NT2/D1 (cell line): Measurements from ENCODE around the gene MAT2A.

ENCODE experiments used
- DNase-seq: peaks from one replicate; pipeline ENCODE4 v3.0.0-alpha.2; 2011; ENCODE audit warnings: low read depth, low spot score
- H3K27me3 ChIP-seq: 2 replicates; pipeline ENCODE4 v1.6.0; 2011; ENCODE audit warnings: mild to moderate bottlenecking; ENCODE audit not compliant: insufficient read length, insufficient read depth
- H3K36me3 ChIP-seq: 2 replicates; pipeline ENCODE4 v1.6.1; 2011; ENCODE audit warnings: mild to moderate bottlenecking, low read length, mixed read lengths; ENCODE audit not compliant: insufficient read depth, insufficient read length
- H3K4me1 ChIP-seq: 2 replicates; pipeline ENCODE4 v1.5.1; 2011; ENCODE audit not compliant: insufficient read depth, insufficient read length
- H3K4me3 ChIP-seq: 2 replicates; pipeline ENCODE4 v1.5.1; 2011; ENCODE audit warnings: low read depth; ENCODE audit not compliant: insufficient read length
- H3K9ac ChIP-seq: 2 replicates; pipeline ENCODE4 v1.6.0; 2011; ENCODE audit warnings: low read depth; ENCODE audit not compliant: insufficient read length
- H3K9me3 ChIP-seq: 2 replicates; pipeline ENCODE4 v1.5.1; 2011; ENCODE audit warnings: mild to moderate bottlenecking, low read length; ENCODE audit not compliant: insufficient read depth
- SUZ12 ChIP-seq: IDR thresholded peaks from 2 replicates; pipeline ENCODE4 v1.6.1; 2011; ENCODE audit not compliant: insufficient read length, insufficient read depth; ENCODE audit errors: extremely low read depth
- YY1 ChIP-seq: IDR thresholded peaks from 2 replicates; pipeline ENCODE4 v1.6.1; 2011; ENCODE audit not compliant: insufficient read length, insufficient read depth
- ZNF274 ChIP-seq: IDR thresholded peaks from 2 replicates; pipeline ENCODE4 v1.6.1; 2011; ENCODE audit warnings: mild to moderate bottlenecking, low read depth, low read length

Gene MAT2A

GRCh38 chr2:85584857-85585780, 46.2 kb downstream of the MAT2A start:
- peaks cover 51% of the 10 kb centered on the region for H3K27me3 ChIP-seq
- TF ChIP-seq ZNF274 (no peak), SUZ12 (no peak)
- H3K9me3 ChIP-seq: no peaks in the 10 kb centered on the region
- peak overlapping the region; percentile 43 for H3K4me3 ChIP-seq
- no peak for DNase-seq
- H3K36me3 ChIP-seq: no peaks in the 10 kb centered on the region
- peak overlapping the region; percentile 56 for H3K9ac ChIP-seq
- H3K4me1 ChIP-seq: peaks cover 7% of the 10 kb centered on the region

DNA sequence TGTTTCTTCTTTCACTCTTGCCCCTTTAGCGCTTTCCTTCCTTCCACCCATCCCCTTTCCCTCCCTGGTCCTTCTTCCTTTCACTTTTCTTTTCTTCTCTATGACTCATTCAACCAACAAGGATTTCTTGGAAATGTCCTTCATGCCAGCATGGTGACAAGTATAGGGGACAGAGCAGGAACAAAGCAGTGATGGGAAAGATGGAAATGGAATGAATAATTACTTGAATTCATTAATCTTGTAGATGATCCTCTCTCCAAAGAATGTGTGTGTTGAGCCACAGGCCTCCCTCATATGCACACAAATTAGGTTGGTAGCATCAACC, 46.8 kb downstream of the MAT2A start:
- Histone ChIP-seq H3K9ac (no peak overlapping the region), H3K4me3 (no peak overlapping the region)
- no peak for DNase-seq

GRCh38 chr2:85588236-85588635, 49.3 kb downstream of the MAT2A start:
- Histone ChIP-seq H3K27me3 (peaks cover 31% of the 10 kb centered on the region), H3K9me3 (no peaks in the 10 kb centered on the region), H3K4me1 (peaks cover 7% of the 10 kb centered on the region), H3K4me3 (no peak overlapping the region), H3K36me3 (no peaks in the 10 kb centered on the region), H3K9ac (no peak overlapping the region)
- DNase-seq: no peak
- TF ChIP-seq ZNF274: no peak

More for the DNA sequence above, 46.8 kb downstream of the MAT2A start:
- H3K4me1 ChIP-seq: peaks cover 7% of the 10 kb centered on the region
- H3K9me3 ChIP-seq: no peaks in the 10 kb centered on the region
- no peaks in the 10 kb centered on the region for H3K36me3 ChIP-seq
- no peak for TF ChIP-seq YY1
- no peak for TF ChIP-seq ZNF274
- no peak for TF ChIP-seq SUZ12
- H3K27me3 ChIP-seq: peaks cover 51% of the 10 kb centered on the region

GRCh38 chr2:85588645-85589044, 49.7 kb downstream of the MAT2A start:
- no peak for DNase-seq
- Histone ChIP-seq H3K27me3 (peaks cover 27% of the 10 kb centered on the region), H3K4me3 (no peak overlapping the region), H3K9ac (no peak overlapping the region), H3K36me3 (no peaks in the 10 kb centered on the region), H3K9me3 (no peaks in the 10 kb centered on the region), H3K4me1 (peaks cover 7% of the 10 kb centered on the region)
- no peak for TF ChIP-seq ZNF274
- no peak for TF ChIP-seq YY1
- TF ChIP-seq SUZ12: no peak

GRCh38 chr2:85589181-85589580, 50.2 kb downstream of the MAT2A start:
- no peak for DNase-seq
- no peak overlapping the region for H3K9ac ChIP-seq
- H3K4me3 ChIP-seq: no peak overlapping the region
- TF ChIP-seq SUZ12: no peak
- no peak for TF ChIP-seq ZNF274
- no peak for TF ChIP-seq YY1
- H3K9me3 ChIP-seq: no peaks in the 10 kb centered on the region
- peaks cover 22% of the 10 kb centered on the region for H3K27me3 ChIP-seq
- H3K36me3 ChIP-seq: no peaks in the 10 kb centered on the region
- H3K4me1 ChIP-seq: peaks cover 7% of the 10 kb centered on the region

DNA sequence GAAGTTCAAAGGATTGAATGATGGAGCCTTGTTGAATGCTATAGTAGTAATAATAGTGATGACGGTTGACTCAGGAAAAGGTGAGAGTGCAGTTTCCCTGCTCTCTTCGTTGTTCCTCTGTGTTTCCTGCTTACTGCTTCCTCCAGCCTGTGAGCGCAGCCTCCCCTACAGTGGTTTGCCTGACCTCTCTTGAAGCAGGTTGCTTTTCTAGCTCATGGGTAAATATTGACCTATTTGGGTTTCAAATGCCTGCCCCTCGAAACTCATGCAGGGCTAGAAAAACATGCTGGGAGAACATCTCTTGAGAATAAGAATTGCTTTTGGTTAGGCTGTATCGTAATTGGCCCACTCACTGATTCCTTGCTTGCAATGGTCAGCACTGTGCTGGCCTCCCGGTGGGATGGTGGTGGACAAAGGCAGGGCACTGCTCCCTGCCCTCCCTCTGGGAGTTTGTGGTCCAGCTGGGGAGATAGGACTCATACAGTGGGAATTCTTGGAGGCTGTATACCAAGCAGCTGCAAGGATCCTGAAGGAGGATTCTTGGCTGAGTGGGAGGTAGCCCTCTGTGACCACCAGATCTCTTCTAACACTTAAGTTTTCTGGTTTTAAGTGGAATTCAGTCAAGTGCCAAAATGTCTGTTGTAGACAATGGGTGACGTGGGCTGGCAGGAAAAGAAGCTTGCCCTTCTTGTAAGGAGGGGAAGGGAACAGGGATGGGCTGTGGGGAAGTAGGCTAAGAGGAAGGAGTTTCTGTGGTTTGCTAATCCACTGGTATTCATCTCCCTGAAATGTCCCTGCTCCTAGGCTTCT, 51.2 kb downstream of the MAT2A start:
- H3K27me3 ChIP-seq: peaks cover 12% of the 10 kb centered on the region
- H3K9me3 ChIP-seq: no peaks in the 10 kb centered on the region
- no peak overlapping the region for H3K4me3 ChIP-seq
- DNase-seq: no peak
- peaks cover 4% of the 10 kb centered on the region for H3K4me1 ChIP-seq
- no peak for TF ChIP-seq ZNF274
- no peak for TF ChIP-seq YY1
- no peak for TF ChIP-seq SUZ12
- no peaks in the 10 kb centered on the region for H3K36me3 ChIP-seq
- H3K9ac ChIP-seq: no peak overlapping the region

DNA sequence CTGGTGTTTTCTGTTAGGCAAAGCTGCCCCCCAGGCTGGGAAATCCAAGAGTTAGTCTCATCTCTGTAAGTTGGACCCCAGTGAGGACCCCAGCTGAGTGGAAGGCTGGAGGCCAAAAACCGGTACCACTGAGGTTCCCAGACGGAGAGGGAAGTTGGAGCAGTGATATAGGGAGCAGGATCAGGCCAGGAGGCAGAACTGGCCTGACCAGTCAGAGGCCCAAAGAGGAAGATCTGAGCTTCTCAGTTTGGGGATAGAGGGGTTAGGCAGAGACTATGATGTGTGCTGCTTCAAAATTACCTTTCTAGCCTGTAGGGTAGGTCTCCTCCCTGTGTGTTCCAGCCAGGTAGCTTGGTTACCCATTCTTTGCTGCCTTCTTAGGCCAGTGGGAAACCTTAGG, 52.0 kb downstream of the MAT2A start:
- DNase-seq: no peak
- no peak overlapping the region for H3K4me3 ChIP-seq
- peaks cover 4% of the 10 kb centered on the region for H3K27me3 ChIP-seq
- H3K4me1 ChIP-seq: peaks cover 2% of the 10 kb centered on the region
- TF ChIP-seq YY1: no peak
- no peak overlapping the region for H3K9ac ChIP-seq
- no peaks in the 10 kb centered on the region for H3K9me3 ChIP-seq
- no peaks in the 10 kb centered on the region for H3K36me3 ChIP-seq
